Fibroblast of villous mesenchyme (primary cell): ENCODE data around the gene LAMTOR5. TPM values are rescaled to one million over a fixed set of nuclear protein-coding genes. Genes with fewer than 3 reads are reported as not detected.
"Not testable (repeated sequence)": the region's sequence is repeated elsewhere in the genome, so short reads cannot be mapped to it uniquely, and the experiment has no call there.

Source experiments
- DNase-seq: peaks from one replicate; pipeline ENCODE4 v3.0.0-alpha.2; 2010; ENCODE audit warnings: low read depth
- H3K4me3 ChIP-seq: 2 replicates; pipeline ENCODE4 v1.5.1; 2011; ENCODE audit warnings: low read depth, mild to moderate bottlenecking, low read length
- CTCF ChIP-seq: IDR thresholded peaks from 2 replicates; pipeline ENCODE4 v1.5.1; 2012; ENCODE audit warnings: low read depth, mild to moderate bottlenecking, low read length; ENCODE audit not compliant: insufficient read depth
- total RNA-seq: library from RNA; depleted of rRNA; stranded (reverse); fragments of >200 nt; gene quantifications from 2 replicates; pipeline ENCODE4 v1.2.3, GENCODE V29; 2012

Gene LAMTOR5
- total RNA-seq, 1 donor = 64.3 TPM

- DNase-seq = peak; percentile 84
- TF ChIP-seq CTCF = no peak
- H3K4me3 ChIP-seq = no peak overlapping the region
These were observed 42.5 kb upstream of the LAMTOR5 start for GRCh38 chr1:110449661-110450651.

GRCh38 chr1:110444561-110444960, 37.1 kb upstream of the LAMTOR5 start:
- no peak for TF ChIP-seq CTCF
- DNase-seq = no peak
- no peak overlapping the region for H3K4me3 ChIP-seq

GRCh38 chr1:110443451-110443850, 36.0 kb upstream of the LAMTOR5 start:
- no peak for TF ChIP-seq CTCF
- DNase-seq = peak; percentile 96
- no peak overlapping the region for H3K4me3 ChIP-seq

- no peak for DNase-seq
- H3K4me3 ChIP-seq = no peak overlapping the region
- TF ChIP-seq CTCF = no peak
These were observed 34.4 kb upstream of the LAMTOR5 start for GRCh38 chr1:110441888-110442287.

- H3K4me3 ChIP-seq = no peak overlapping the region
- TF ChIP-seq CTCF = no peak
- peak; percentile 78 for DNase-seq
These were observed 33.4 kb upstream of the LAMTOR5 start for GRCh38 chr1:110440877-110441276.

GRCh38 chr1:110439873-110440272, 32.4 kb upstream of the LAMTOR5 start:
- not testable (repeated sequence) for H3K4me3 ChIP-seq, DNase-seq

- no peak overlapping the region for H3K4me3 ChIP-seq
- DNase-seq = peak; percentile 94
- TF ChIP-seq CTCF = no peak
These were observed 31.4 kb upstream of the LAMTOR5 start for GRCh38 chr1:110438893-110439292.

- not testable (repeated sequence) for H3K4me3 ChIP-seq, DNase-seq
These were observed 30.3 kb upstream of the LAMTOR5 start for GRCh38 chr1:110437645-110438299.
